Measurements from ENCODE around the gene ITPR1. TPM values are rescaled to one million over a fixed set of nuclear protein-coding genes. Genes with fewer than 3 reads are reported as not detected.

The ITPR1 gene
- total and polyA plus RNA-seq, 10 of the 15 experiments (the other 5 are each of a cell fraction or from before 2014, with no cell fraction given): 12.2 to 239 (median 28.4) TPM

DNA sequence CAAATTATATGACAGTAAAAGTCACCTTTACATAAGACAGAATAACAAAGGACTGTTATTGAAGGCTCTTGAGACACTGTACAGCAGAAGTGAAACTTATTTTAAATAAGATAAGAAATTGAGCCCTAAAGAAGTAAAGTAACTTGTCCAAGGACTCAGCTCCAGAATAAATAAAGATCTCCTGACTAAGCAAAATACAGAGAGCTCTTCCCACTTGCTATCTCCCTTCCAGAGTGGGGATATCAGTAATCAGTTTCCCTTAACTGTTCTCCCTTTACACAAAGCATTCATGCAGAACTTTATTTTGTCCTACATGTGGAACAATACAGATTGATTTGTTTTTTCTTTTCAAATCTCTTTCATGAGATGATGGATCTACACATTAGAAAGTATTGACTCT lies 356.6 kb downstream of the ITPR1 start:
- ATAC-seq: peak; percentile 3; the same call in 2 of the 3 replicates

More for the DNA sequence above, 356.6 kb downstream of the ITPR1 start:
- SMC1A ChIA-PET (ENCODE audit: uncharacterized antibody, unreplicated experiment): interaction anchor here (0.8 to 10.6 kb wide), 31 partner anchors 12 to 205 kb away, joined by 3 to 185 read pairs (median 5); partner anchors contain the start of gene BHLHE40
- TSS peak; percentile 96 for BruUV-seq (replicated peaks)
- Histone ChIP-seq H4K20me1 (ENCODE audit: control insufficient read depth, insufficient read depth) (no peaks in the 10 kb centered on the region), H3K4me3 (peak overlapping the region; percentile 50; the same call in 1 of the 2 replicates), H3K36me3 (ENCODE audit: control insufficient read depth in 2 of 2, insufficient read depth in 2 of 2, low read length in 1 of 2) (peaks cover 0 to 2% of the 10 kb centered on the region in 2 experiments; a peak in 1 of 4 replicates), H3K4me1 (ENCODE audit: control insufficient read depth, insufficient read depth, low read length) (peaks cover 47% of the 10 kb centered on the region), H3K27me3 (replicated peaks in 1 of 2; ENCODE audit: control insufficient read depth in 2 of 2, insufficient read depth in 2 of 2, low read length in 1 of 2) (no peaks in the 10 kb centered on the region), H2AFZ (ENCODE audit: control insufficient read depth, low read depth, low read length) (no peak overlapping the region), H3K9ac (ENCODE audit: control insufficient read depth, insufficient read depth, low read length) (peak overlapping the region; percentile 37; the same call in 1 of the 2 replicates), H3K9me3 (replicated peaks; ENCODE audit: control insufficient read depth, insufficient read depth, low read length) (no peaks in the 10 kb centered on the region), H3K4me2 (ENCODE audit: control insufficient read depth, insufficient read depth) (peak overlapping the region; percentile 74), H3K27ac (ENCODE audit: control insufficient read depth, insufficient read depth) (peak overlapping the region; percentile 80), H3K79me2 (ENCODE audit: control insufficient read depth, insufficient read depth, low read length) (no peaks in the 10 kb centered on the region)
- FAIRE-seq (no peak), DNase-seq (ENCODE audit: low read depth, low spot score) (no peak)
- intact Hi-C loops (cut with micrococcal nuclease; ENCODE audit: unreplicated experiment) (loop anchor here (1.0 to 5.0 kb wide), 12 partner anchors 18 to 348 kb away; no protein-coding TSS in a partner anchor), in situ Hi-C loops (cut with MboI) (loop anchor here (5.0 kb wide), 1 partner anchor 128 kb away; the partner anchor contains the start of gene BHLHE40)
- POLR2A ChIA-PET: interaction anchor here (0.7 to 3.7 kb wide), 17 partner anchors 8 to 163 kb away, joined by 3 to 39 read pairs (median 4); partner anchors contain the start of gene BHLHE40
- CTCF ChIA-PET: interaction anchor here (0.6 to 9.2 kb wide), 19 partner anchors 11 to 265 kb away, joined by 3 to 78 read pairs (median 5); no protein-coding TSS in a partner anchor
- TF ChIP-seq SMARCA5 (IDR thresholded peaks at IDR 0.05) (peak; percentile 88; the same call in 1 of the 2 replicates), ZBTB4 (CRISPR knock-in tag; IDR thresholded peaks at IDR 0.05) (no peak), SMC3 (IDR thresholded peaks at IDR 0.05; ENCODE audit: borderline replicate concordance, low read length) (no peak), SPI1 (IDR thresholded peaks at IDR 0.05; ENCODE audit: borderline replicate concordance, insufficient read depth, low read depth, low read length) (peak; percentile 43; the same call in 1 of the 2 replicates)
- RAD21 ChIA-PET (ENCODE audit: unreplicated experiment): interaction anchor here (0.7 to 9.5 kb wide), 25 partner anchors 11 to 202 kb away, joined by 3 to 151 read pairs (median 7); partner anchors contain the start of gene BHLHE40

Data from GM12878 (cell line).